Measurements from ENCODE around the gene SPACA5.
"Not testable (repeated sequence)": the region's sequence is repeated elsewhere in the genome, so short reads cannot be mapped to it uniquely, and the experiment has no call there.

The SPACA5 gene

GRCh38 chrX:48022100-48022499 is 15.3 kb downstream of the SPACA5 start:
- DNase-seq = no peak

GRCh38 chrX:48022738-48023137 is 15.9 kb downstream of the SPACA5 start:
- no peak for DNase-seq

- DNase-seq = peak; percentile 40
These were observed 18.8 kb downstream of the SPACA5 start for GRCh38 chrX:48025561-48025960.

GRCh38 chrX:48027545-48027944 is 20.8 kb downstream of the SPACA5 start:
- not testable (repeated sequence) for DNase-seq

GRCh38 chrX:48028091-48028490 is 21.3 kb downstream of the SPACA5 start:
- DNase-seq = no peak

GRCh38 chrX:48030237-48030636 is 23.4 kb downstream of the SPACA5 start:
- no peak for DNase-seq

GRCh38 chrX:48030641-48031173 is 23.9 kb downstream of the SPACA5 start:
- DNase-seq = not testable (repeated sequence)

GRCh38 chrX:48035891-48036290 is 29.1 kb downstream of the SPACA5 start:
- DNase-seq = no peak

GRCh38 chrX:48043056-48043455 is 36.3 kb downstream of the SPACA5 start:
- DNase-seq = no peak

GRCh38 chrX:48045410-48046311 is 38.9 kb downstream of the SPACA5 start:
- no peak for DNase-seq

- DNase-seq = no peak
These were observed 40.1 kb downstream of the SPACA5 start for GRCh38 chrX:48046846-48047245.

GRCh38 chrX:48058621-48059295 is 52.0 kb downstream of the SPACA5 start:
- DNase-seq = no peak

- no peak for DNase-seq
These were observed 52.5 kb downstream of the SPACA5 start for GRCh38 chrX:48059296-48059639.
